Smooth muscle cell (in vitro differentiated cells): ENCODE measurements around the gene MADD. TPM values are rescaled to one million over a fixed set of nuclear protein-coding genes. Genes with fewer than 3 reads are reported as not detected.
A peak's percentile ranks its signal among the peaks of the same experiment; 100 is the strongest.

Source experiments
- DNase-seq: peaks from one replicate; lab custom pipeline; 2025; ENCODE audit not compliant: unreplicated experiment; lab: John Stamatoyannopoulos, UW
- H2AFZ ChIP-seq: fragments of 200-600 bp; sonication (generic); 2 replicates; pipeline ENCODE4 v1.6.0; 2016; ENCODE audit warnings: antibody characterized with exemption, low read depth, mild to moderate bottlenecking
- H3F3A ChIP-seq: fragments of 200-600 bp; sonication (generic); 2 replicates; pipeline ENCODE4 v1.6.0; 2017; ENCODE audit warnings: antibody characterized with exemption, low read depth
- H3K27ac ChIP-seq: fragments of 200-600 bp; sonication (generic); 2 replicates; pipeline ENCODE4 v1.5.1; 2016; ENCODE audit warnings: low read depth, mild to moderate bottlenecking
- H3K27me3 ChIP-seq: fragments of 200-600 bp; sonication (generic); 2 replicates; pipeline ENCODE4 v1.6.1; 2016; ENCODE audit warnings: low read depth, mild to moderate bottlenecking
- H3K36me3 ChIP-seq: fragments of 200-600 bp; sonication (generic); 2 replicates; pipeline ENCODE4 v1.5.1; 2016; ENCODE audit warnings: low read depth
- H3K4me1 ChIP-seq: fragments of 200-600 bp; sonication (generic); 2 replicates; pipeline ENCODE4 v1.5.1; 2016; ENCODE audit warnings: low read depth
- H3K4me2 ChIP-seq: fragments of 200-600 bp; sonication (generic); 2 replicates; pipeline ENCODE4 v1.6.0; 2016; ENCODE audit warnings: mild to moderate bottlenecking
- H3K4me3 ChIP-seq: fragments of 200-600 bp; sonication (generic); 2 replicates; pipeline ENCODE4 v1.5.1; 2016; ENCODE audit warnings: mild to moderate bottlenecking
- H3K79me2 ChIP-seq: fragments of 200-600 bp; sonication (generic); 2 replicates; pipeline ENCODE4 v1.6.0; 2016; ENCODE audit warnings: low read depth, mild to moderate bottlenecking
- H3K9ac ChIP-seq: fragments of 200-600 bp; sonication (generic); 2 replicates; pipeline ENCODE4 v1.6.0; 2016; ENCODE audit warnings: low read depth
- H3K9me3 ChIP-seq: fragments of 200-600 bp; sonication (generic); replicated peaks from 2 replicates; pipeline ENCODE4 v1.5.1; 2016; ENCODE audit warnings: low read depth
- H4K20me1 ChIP-seq: fragments of 200-600 bp; sonication (generic); 2 replicates; pipeline ENCODE4 v1.6.0; 2016; ENCODE audit warnings: low read depth
- WGBS: methylation state at CpG from one replicate; pipeline ENCODE4 v1.1.7; 2016; ENCODE audit warnings: low lambda C conversion rate; 5-methylcytosine and 5-hydroxymethylcytosine counted together
- polyA plus RNA-seq: library from polyadenylated mRNA; unstranded; fragments of >200 nt; fragmentation: Nextera tagmentation; extraction: Ambion mirVana; gene quantifications from 2 replicates; pipeline ENCODE4 v1.2.1, GENCODE V29; 2016
- total RNA-seq: library from RNA; depleted of rRNA; stranded (reverse); fragments of >200 nt; gene quantifications from 2 replicates; pipeline ENCODE4 v1.2.3, GENCODE V29; 2014
- TF ChIP-seq, protein P1 (sequence below): fragments of 200-600 bp; sonication (generic); IDR thresholded peaks from 2 replicates; pipeline ENCODE4 v1.5.1; 2017; ENCODE audit warnings: borderline replicate concordance, mild to moderate bottlenecking, antibody characterized with exemption; ENCODE audit not compliant: insufficient read depth, poor library complexity, severe bottlenecking

MADD gene
- total and polyA plus RNA-seq, 2 experiments from 2014 or later: 13.1 to 24.2 TPM

DNA sequence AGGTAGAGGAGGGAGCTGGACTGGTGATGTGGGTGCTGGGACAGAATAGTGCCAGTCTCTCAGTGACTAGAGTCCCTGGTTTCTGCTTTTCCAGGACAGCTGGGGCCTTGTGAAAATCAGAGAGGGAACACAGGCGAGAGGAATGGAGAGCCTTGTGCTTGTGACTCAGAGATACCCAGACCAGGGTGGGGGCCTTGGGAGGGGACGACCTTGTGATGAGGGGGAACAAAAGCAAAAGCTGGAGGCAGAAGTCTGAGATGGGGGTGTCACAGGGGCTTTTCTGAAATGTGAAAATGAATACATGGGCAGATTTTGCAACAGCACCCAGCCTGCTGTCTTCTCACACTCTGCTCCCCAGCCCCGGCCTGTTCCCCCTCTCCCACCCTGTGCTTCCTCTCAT lies 15.5 kb upstream of the MADD start:
- H3K9me3 ChIP-seq: no peaks in the 10 kb centered on the region
- peaks cover 11% of the 10 kb centered on the region for H3F3A ChIP-seq
- peak overlapping the region; percentile 28 for H2AFZ ChIP-seq
- DNase-seq: no peak
- TF ChIP-seq, protein P1, sequence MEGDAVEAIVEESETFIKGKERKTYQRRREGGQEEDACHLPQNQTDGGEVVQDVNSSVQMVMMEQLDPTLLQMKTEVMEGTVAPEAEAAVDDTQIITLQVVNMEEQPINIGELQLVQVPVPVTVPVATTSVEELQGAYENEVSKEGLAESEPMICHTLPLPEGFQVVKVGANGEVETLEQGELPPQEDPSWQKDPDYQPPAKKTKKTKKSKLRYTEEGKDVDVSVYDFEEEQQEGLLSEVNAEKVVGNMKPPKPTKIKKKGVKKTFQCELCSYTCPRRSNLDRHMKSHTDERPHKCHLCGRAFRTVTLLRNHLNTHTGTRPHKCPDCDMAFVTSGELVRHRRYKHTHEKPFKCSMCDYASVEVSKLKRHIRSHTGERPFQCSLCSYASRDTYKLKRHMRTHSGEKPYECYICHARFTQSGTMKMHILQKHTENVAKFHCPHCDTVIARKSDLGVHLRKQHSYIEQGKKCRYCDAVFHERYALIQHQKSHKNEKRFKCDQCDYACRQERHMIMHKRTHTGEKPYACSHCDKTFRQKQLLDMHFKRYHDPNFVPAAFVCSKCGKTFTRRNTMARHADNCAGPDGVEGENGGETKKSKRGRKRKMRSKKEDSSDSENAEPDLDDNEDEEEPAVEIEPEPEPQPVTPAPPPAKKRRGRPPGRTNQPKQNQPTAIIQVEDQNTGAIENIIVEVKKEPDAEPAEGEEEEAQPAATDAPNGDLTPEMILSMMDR: no peak
- H3K9ac ChIP-seq: no peak overlapping the region
- H3K4me3 ChIP-seq: no peak overlapping the region
- H3K79me2 ChIP-seq: no peaks in the 10 kb centered on the region
- no peaks in the 10 kb centered on the region for H3K36me3 ChIP-seq
- H3K27me3 ChIP-seq: no peaks in the 10 kb centered on the region
- H3K27ac ChIP-seq: peak overlapping the region; percentile 69
- peaks cover 19% of the 10 kb centered on the region for H3K4me1 ChIP-seq
- no peaks in the 10 kb centered on the region for H4K20me1 ChIP-seq
- WGBS: 51% methylated on average over 3 of the region's 3 CpGs
- H3K4me2 ChIP-seq: peak overlapping the region; percentile 26

DNA sequence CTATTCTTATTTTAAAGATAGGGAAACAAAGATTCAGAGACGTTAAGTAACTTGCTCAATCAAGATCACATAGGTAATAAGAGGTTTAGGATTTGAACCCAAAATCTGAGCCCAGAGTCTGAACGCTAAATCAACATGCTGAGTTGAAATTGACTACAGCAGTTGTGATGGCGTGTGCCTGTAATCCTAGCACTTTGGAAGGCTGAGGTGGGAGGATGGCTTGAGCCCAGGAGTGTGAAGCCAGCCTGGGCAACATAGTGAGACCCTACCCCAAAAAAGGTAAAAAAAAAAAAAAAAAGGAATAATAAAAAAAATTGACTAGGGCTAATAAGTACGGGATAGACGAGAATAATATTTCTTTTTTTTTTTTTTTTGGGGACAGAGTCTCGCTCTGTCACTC lies 13.6 kb upstream of the MADD start:
- Histone ChIP-seq H3K36me3 (no peaks in the 10 kb centered on the region), H3K27me3 (no peaks in the 10 kb centered on the region)

DNA sequence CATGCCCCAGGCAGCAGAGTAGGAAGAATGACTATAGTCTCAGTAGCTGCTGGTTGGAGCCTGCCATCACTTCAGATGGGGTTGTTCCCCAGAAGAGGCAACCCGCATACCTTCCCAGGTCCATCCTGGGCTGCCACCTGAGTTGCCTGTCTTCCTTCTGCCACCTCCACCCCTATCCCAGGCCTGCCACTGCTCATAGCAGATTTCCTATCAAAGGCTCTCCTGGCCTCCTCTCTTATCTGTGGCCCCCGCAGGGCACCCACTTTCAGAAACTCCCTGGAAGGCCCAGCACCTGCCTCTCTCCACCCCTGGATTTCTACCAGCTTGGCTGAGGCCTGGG lies 12.8 kb upstream of the MADD start:
- Histone ChIP-seq H3K36me3 (no peaks in the 10 kb centered on the region), H2AFZ (peak overlapping the region; percentile 87), H3K4me2 (peak overlapping the region; percentile 81), H3K9me3 (no peaks in the 10 kb centered on the region), H3K4me3 (peak overlapping the region; percentile 39), H3K4me1 (peaks cover 20% of the 10 kb centered on the region), H4K20me1 (no peaks in the 10 kb centered on the region), H3K27me3 (no peaks in the 10 kb centered on the region), H3K79me2 (no peaks in the 10 kb centered on the region), H3K9ac (no peak overlapping the region), H3K27ac (peak overlapping the region; percentile 46), H3F3A (peaks cover 14% of the 10 kb centered on the region)
- 78% methylated on average over 2 of the region's 2 CpGs for WGBS
- no peak for DNase-seq
- TF ChIP-seq, protein P1: no peak

More for the DNA sequence above, 13.6 kb upstream of the MADD start:
- Histone ChIP-seq H3K4me2 (no peak overlapping the region), H3K4me1 (peaks cover 20% of the 10 kb centered on the region), H3K4me3 (no peak overlapping the region), H2AFZ (no peak overlapping the region), H3K9me3 (no peaks in the 10 kb centered on the region), H3K27ac (no peak overlapping the region), H3K9ac (no peak overlapping the region), H3K79me2 (no peaks in the 10 kb centered on the region), H3F3A (peaks cover 14% of the 10 kb centered on the region), H4K20me1 (no peaks in the 10 kb centered on the region)
- no peak for DNase-seq
- TF ChIP-seq, protein P1: no peak
- WGBS: 93% methylated on average over 6 of the region's 6 CpGs

DNA sequence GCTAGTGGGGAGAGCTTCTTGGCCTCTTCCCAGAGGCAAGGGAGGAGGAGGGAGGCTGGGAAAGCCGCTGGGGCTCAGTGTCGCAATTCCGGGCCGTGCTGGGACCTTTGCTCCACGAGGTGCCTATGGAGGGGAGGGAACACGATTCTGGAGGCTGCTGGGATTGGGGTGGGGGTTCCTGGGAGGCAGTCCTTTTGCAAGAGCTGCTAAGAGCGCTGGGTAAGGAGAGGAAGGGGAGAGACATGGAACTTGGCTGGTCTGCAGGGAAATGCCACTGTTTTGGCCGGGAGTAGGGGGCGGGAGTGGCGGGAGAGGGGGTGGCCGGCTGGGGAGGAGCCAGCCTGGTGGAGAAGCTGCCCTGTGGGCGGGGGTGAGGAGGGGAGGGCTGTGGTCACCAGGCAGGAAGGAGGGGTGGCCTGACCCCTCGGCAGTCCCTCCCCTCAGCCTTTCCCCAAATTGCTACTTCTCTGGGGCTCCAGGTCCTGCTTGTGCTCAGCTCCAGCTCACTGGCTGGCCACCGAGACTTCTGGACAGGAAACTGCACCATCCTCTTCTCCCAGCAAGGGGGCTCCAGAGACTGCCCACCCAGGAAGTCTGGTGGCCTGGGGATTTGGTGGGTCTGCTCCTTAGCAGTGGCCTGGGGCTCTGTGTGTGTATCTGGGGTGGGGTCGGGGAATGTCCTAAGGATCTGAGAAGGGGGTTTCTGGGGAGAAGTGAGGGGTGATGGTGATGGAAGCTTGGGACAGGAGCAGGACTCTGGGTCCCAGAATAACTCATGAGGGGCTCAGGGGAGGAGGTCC lies 12.2 kb upstream of the MADD start, which contains the start of gene NR1H3:
Gene NR1H3 (plus strand): TSS at position 480 of the 800 bp plus-strand sequence. CDS start 1,221 bp downstream, outside the sequence.
- Histone ChIP-seq H3K27ac (peak within 1 kb of the TSS; percentile 46), H3K9me3 (no peaks in the 10 kb centered on the region), H3K79me2 (no peaks in the 10 kb centered on the region), H3K27me3 (no peaks in the 10 kb centered on the region), H2AFZ (peak within 1 kb of the TSS; percentile 87), H3K36me3 (no peaks in the 10 kb centered on the region), H3K9ac (no peak within 1 kb of the TSS), H4K20me1 (no peaks in the 10 kb centered on the region), H3K4me3 (peak within 1 kb of the TSS; percentile 39), H3K4me1 (peaks cover 20% of the 10 kb centered on the region), H3F3A (peaks cover 14% of the 10 kb centered on the region), H3K4me2 (peak within 1 kb of the TSS; percentile 81)
- DNase-seq: no peak
- TF ChIP-seq, protein P1: peak; percentile 50
- WGBS: 7% methylated on average over 11 of the region's 15 CpGs
